GM18498 (cell line): ENCODE data around the gene AJAP1.

Experiments used
- ATAC-seq: cut with Tn5 transposase; IDR thresholded peaks from one replicate; pipeline ENCODE4 v1.9.1; 2021; ENCODE audit warnings: mild to moderate bottlenecking, moderate library complexity; ENCODE audit not compliant: unreplicated experiment

Gene AJAP1

DNA sequence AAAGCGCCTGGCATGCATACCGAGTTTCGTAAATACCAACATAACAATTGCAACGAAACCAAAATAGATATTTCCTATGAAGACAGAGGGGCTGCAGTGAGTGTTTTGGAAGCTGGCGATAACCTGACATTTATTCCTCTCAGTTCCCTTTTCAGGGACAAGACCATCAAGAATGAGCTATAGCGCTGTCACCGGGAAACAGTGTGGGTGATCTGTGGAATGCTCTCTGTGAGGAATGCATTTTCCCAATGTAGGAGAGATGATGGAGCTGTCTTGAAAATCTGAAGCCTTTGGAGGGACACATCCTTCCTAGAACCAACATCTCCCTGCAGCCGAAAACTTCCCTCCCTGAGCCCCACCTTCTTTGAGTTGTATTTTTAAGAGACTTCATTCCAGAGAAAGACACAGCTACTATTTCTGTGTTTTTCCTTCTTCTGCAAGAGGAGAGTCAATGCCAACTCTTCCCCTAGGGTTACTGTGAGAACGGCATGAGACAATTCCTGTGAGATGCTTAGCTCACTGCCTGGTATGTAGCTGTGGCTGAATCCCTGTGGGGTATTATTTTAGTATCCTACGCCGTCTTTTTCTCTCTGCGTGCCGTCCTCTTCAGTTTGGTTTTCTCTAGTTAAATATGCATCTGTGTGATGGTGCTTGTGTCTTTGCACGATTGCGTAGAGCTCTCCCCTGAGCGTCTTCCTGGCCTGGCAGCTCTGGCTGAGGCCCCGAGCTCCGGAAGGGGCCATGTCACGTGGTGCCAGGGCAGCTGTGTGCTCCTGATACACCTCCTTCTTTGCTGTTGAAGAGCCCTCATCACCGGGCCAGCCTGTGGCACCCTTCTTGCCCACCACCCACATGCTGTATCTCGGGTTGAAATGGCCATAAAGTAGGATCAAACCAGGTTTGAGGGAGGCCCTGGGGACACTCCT is 45.2 kb downstream of the AJAP1 start:
- no peak for ATAC-seq

DNA sequence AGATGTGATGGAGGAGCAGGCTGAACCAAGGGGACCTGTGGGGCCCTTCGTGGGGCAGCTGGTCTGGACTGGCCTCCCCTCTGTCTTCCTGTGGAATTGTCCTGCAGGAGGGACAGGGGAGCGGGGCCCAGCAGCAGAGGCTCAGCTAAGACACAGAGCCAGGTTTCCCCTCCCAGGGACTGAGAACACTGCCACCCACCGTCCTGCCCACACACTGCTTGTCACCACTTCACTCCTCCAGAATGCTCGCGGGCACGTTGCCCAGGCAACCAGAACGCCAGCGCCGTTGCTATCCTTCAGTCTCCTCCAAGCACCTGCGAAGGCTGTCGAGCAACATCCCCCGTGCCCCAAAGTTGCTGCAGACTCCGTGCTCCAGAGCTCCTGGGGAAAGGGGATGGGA is 46.4 kb downstream of the AJAP1 start:
- no peak for ATAC-seq

DNA sequence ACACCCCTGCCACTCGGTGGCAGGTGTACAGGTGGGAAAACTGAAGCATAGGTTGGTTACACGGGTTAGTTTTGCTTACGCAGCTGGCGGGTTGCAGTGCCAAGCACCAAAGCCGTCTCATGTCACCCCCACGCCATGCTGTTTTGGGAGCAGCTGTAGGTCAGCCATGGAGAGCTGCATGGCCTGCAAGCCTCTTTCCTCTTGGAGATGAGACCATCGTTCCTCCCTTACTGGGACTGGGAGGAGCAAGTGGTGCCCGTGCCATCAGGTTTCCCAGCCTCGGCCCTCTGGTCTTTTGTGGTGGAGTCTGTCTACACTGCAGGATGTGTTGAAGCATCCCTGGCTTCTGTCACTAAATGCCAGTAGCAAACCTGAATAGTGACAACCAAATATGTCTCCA is 46.9 kb downstream of the AJAP1 start:
- no peak for ATAC-seq

DNA sequence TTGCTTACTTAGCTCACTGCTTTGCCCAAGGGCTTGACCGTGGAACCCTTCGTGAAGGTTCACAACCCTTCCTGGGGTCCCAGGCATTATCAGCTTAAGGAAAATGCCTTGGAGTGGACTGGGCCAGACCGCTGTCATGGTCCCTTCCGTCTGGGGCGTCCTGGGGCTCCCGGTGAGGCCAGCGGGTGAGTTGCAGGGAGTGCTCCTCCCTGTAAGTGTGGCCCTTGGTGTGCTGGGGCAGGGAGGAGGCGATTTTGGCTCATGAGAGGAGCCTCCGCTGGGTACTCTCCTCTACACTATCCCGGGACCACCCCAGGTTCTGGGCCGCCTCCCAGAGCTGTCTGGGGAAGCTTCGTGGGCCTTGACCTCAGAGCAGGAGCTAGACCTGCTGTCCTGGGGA is 48.1 kb downstream of the AJAP1 start:
- ATAC-seq, result no peak

DNA sequence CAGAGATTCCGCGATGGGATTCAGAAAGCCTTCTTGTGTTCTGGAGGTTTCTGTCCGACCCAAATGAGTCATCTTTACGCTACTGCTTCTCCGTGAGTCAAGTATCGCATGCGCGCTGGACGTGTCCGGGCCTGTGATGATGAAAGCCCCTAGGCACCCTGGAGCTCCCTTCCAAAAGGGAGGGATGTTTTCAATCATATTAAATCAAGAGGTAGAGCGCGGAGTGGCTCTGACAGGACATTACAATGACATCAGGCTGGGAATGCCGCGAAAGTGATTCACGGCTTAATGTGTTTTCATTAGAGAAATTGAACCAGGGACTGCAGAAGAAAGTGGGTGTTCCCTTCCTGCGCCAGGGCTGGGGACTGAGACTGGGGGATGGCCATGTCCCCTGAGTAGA is 48.5 kb downstream of the AJAP1 start:
- no peak for ATAC-seq

DNA sequence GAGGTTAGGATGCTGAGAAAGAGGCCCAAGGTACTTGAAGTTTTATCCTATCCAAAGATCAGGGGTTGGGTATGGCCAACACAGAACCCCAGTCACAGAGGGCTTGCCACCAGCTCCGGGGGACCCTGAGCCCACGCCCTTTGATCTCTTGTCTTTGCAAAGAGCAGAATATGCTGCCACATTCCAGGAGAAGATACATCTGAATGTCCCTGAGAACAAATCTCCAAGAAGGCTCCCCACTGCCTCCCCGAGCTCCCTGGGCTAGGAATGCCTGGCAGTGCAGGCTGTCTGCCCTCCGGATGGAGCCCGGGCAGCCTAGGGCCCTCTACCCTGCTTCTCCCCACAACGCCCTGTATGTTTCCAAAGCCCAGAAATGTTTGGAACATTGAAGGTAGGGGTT is 49.2 kb downstream of the AJAP1 start:
- no peak for ATAC-seq

DNA sequence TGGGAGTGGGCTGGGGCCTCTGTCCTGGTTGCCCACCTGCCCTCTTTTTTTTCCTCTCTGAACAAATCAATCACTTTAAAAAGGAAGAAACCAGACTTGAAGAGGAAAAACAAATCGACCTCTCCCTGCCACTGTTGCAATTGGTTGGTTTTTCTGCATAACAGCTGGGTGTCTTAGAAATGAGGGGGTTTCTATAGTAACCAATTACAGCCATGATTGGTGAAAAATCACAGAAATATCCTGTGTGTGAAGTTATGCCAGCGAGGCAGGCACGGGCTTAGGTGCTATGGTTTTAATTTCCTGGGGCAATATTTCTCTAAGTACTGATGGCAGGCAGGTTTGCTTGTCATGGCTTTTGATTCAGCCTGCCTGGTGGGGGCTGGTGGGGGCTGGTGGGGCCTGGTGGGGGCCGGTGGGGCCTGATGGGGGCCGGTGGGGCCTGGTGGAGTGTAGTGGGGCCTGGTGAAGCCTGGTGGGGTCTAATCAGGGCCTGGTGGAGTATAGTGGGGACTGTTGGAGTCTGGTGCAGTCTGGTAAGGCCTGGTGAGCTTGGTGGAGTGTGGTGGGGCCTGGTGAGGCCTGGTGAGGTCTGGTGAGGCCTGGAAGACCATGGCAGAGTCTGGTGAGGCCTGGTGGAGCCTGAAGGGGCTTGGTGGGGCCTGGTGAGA is 54.6 kb downstream of the AJAP1 start:
- no peak for ATAC-seq

DNA sequence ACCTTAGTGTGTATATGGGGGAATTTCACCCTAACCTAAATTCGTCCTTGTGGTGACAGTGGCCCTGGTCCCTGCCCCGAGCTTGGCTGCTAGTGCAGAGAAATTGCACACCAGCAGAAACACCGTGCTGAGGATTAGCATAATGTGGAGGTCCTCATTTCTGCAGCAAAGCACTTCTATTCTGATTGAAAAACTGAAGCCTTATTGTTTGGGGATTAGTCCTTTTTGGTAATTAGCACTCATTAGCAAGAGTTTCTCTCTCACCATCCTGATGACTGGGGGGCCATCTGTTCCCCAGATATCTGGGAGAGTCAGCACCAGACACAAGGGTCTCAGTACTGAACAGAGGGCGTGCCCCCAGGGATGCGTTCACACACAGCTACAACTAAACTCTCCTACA is 55.2 kb downstream of the AJAP1 start:
- no peak for ATAC-seq

DNA sequence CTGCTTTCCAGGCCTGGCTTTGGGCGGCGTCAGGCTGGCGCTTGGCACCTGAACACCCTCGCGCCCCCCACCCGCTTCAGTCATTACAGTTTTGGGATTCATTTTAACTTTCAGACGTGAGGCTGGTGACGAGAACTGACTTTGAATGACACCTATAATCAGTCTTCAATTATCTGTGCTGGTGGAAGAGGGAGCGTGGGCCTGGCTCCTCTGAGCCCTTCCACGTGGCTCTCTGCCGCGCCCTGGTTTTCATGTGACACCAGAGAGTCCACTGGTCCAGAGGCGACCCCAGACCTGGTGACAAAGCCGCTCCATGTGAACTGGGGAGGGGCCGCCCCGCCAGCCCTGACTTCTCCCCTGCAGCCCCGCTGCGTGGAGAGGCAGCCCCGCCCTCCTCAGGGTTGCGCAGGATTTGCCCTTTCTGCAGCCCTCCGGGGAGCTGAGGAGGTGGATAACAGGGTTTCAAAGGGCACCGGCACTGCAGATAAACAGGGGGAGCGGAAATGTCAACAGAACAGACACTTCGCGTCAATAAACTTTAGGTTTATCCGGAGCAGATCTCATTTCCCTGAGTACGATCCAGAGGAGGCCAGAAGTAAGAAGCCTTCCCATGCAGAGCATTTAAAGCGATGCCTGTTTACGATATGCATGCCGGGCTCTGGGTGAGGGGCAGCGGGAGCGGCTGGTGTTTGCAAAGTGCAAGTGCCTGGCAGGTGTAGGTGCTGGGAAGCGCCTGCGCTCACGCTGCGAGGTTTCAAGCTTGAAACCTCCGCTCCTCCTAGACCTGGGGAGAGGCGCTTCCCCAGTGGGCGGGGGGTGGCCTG is 56.4 kb downstream of the AJAP1 start:
- ATAC-seq, result no peak

DNA sequence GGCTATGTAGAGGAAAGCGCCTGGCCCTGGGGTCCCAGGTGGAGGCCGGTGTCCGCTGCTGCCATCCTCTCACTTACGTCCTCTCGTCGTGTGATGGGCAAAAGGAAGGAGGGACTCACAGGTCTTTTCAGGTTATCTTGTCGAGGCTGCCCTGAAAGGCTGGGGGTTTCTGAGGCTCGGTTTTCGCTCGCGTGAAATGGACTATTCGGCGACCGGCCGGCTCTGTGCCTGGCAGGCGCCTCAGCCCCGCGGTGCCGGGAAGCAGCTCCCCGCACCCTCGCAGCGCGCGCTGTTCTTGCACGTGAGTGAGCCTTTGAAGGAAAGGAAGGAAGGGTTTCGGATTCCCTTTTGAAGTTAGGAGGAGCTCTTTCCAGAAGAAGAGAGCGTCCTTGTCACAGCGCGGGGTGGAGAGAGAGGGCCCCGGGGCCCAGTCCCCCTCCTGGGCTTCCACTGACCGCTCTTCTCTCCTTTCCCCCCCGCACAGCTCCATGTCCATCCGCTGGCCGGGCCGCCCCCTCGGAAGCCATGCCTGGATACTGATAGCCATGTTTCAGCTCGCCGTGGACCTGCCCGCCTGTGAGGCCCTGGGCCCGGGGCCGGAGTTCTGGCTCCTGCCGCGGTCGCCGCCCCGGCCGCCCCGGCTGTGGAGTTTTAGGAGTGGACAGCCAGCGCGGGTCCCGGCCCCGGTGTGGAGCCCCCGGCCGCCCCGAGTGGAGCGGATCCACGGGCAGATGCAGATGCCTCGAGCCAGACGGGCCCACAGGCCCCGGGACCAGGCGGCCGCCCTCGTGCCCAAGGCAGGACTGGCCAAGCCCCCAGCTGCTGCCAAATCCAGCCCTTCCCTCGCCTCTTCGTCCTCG is 57.2 kb downstream of the AJAP1 start:
- ATAC-seq, result no peak

DNA sequence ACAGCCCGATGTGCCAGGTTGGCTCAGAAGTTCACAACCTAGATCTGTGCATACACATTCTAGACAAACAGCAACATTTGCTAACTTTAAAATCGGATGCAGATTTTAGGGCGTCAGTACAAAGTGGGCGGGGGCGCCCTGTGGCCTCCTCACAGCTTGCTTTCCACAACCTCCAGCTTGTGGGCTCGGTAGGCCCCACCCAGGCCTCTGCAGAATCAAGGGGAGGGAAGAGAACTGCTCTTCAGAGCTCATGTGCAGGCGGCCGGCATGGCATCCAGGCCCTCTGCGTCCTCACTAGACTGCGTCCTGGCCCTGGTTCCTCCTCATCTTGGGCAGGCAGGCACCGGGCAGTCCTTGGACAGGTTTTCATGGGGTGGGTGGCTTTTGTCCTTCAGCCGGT is 59.3 kb downstream of the AJAP1 start:
- no peak for ATAC-seq

DNA sequence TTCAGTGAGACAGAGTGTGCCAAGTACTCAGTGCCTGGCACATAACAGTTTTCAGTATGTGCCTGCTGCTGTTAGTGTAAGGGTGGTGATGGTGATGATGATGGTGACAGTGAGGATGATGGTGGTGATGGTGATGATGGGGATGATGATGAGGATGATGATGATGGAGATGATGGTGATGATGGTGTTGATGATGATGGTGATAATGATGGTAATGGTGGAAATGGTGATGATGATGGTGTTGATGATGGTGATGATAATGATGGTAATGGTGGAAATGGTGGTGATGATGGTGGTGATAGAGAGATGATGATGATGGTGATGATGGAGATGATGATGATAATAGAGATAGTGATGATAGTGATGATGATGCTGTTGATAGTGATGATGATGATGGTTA is 62.0 kb downstream of the AJAP1 start:
- ATAC-seq, result no peak

DNA sequence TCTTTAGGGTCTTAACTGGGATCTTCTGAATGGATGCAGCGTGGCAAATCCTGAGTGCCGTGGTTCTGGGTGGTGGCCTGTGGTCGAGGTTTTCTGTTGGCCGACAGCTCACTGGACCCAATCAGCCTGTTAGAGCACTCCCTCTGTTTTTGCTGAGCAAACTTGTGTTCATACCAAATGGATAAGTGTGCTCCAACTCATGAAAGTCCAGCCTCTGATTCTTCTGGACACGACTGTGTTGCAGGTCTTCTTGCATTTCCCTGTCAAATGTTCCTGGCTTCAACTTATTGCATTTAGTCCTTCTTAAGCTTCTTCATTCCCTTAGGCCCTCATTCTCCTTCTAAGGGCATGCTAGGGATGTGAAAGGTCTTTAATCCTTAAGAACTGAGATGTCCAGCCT is 63.7 kb downstream of the AJAP1 start:
- ATAC-seq, result no peak

DNA sequence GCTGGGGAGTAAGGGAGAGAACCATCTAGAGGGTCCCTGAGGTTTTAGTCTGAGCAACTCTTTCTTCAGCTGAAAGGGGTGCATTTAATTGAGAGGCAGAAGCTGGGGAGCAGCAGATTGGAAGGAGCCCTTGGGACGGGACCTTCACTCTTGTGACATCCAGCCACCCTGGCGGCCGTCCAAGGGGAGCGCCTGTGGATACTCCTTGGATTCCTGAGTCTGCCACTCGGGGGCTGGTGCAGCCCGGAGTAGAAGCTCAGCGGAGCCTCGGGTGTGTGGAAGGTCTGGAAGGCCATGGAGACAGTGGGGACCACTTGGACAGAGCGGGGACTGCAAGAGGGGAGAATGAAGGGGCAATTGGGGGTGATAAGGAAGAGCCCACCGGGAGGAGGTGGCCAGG is 68.7 kb downstream of the AJAP1 start:
- no peak for ATAC-seq

DNA sequence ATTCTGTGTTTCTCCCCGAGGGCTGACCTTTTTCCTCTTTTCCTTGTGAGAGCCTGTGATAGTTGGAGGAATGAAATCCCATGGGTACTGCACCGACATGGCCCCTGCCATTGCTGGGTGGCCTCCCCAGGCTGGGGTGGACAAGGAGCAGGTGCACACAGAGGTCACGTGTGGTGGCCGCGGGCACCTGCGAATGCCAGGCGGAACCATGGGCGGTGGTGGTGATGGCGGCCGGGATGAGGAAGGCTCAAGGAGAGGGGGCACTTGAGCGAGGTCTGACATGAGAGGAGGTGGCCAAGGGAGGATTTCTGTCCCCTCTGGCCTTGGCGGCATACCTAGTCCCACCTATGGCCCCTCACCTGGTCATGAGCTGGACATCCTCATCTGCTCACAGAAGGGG is 69.6 kb downstream of the AJAP1 start:
- ATAC-seq, result no peak

DNA sequence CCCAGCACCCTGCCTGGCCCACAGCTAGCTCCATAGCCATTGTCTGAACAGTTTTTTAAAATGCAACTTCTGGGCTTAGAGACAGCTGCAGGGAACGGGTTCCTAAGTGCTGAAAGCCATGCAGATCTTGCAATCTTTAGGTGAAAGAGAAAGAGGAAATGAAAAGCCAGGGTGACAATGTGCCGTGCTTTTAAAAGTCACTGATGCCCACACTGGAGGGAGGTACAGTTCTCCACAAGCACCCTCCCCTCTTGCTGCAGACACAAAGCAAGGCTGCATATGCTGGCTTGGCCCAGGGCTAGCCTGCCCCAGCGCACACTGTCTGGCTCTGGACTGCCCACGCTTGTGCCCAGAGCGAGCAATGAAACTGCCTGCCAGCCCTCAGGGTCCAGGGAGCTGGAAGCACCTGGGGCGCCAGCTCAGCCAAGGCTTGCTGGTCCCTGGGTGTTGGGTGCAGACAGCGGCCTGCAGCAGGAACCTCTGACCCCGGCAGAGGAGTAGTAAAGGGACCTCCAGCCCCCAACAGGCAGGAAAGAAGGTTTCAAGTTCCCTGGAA is 70.4 kb downstream of the AJAP1 start:
- ATAC-seq, result no peak

DNA sequence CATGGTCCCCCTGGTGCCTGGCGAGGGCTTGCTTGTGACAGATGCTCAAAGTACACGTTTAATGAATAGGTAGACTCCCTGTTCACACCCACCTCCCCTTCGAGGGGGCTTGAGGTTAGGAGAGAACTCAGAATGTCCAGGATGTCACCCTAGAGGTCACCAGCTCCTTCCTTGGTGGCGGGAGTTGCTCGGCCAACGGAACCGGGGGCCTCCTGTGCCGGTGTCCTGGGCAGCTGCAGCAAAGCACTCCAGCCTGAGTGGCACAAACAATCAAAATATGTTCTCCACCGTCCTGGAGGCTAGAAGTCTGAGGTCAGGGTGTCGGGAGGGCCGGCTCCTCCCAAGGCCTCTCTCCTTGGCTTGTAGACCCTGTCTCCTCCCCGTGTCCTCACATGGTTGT is 71.0 kb downstream of the AJAP1 start:
- no peak for ATAC-seq

DNA sequence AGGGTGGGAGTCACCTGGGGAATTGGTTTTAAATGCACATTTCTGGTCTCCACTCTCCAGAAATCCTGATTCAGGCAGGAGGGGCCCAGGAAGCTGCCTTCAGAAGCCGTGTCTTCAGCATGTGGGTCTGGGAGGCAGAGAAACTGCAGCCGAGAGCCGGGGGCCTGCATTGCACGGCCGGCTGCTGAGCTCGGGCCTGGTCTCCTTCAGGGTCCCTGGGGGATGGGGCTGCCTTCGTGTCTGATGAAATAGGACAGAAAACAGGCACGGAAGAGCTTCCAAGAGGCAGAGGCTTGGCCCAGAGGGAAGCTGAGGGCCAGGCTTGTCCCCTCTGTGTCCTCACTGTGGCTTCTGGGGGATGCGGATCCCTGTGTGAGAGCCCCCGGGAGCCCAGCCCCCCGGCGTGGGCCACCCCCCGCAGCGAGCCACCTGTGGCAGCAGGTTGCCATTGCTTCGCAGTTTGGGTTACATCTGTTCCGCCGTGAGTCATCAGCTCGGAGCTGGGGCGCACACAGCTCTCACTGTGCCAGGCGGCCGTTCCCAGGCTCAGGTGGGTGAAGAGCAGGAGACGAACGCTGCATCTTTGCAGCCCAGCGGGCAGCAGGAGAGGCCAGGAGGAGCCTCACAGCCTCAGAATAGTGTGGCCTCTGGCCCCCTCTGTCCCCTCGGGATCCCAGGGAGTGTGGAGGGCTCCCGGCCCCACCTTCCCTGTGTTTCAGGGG is 72.4 kb downstream of the AJAP1 start:
- no peak for ATAC-seq

DNA sequence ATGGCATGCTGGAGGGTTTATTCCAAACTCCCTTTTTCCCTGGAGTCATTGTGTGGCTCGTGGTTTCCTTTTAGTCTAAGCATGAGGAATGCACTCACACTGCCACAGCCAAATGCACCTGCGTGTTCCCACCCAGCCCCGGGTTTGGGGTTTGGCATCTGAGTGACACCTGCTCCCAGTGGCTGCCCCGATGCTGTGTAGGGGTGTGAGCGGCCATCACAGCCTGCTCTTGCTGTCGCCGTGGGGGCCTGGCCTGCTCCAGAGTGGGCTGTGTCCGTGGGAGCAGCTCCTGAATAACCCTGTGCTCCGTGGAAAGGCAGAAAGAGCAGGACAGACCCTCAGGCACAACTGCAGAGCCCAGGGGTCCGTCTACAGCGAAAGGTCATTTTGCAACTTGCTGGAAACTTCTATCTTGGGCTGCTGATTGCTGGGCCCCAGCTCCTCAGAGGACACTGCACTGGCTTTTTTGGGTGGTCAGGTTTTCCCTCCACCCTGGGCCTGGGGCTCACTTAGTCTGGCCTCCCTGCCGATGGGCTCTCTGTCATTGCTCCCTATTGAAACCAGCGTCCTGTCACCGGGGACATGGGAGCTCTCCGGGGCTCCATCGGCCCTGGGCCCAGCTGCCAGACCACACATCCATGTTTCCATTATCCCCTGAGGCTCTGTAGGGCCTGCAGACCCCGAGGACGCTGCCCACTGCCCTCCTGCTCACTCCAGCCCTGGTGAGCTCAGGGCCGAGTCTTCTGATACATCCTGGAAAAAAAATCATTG is 74.1 kb downstream of the AJAP1 start:
- ATAC-seq, result no peak
